Mesodermal cell (in vitro differentiated cells): Measurements from ENCODE around the gene ANO2.

Source experiments
- H3K27ac ChIP-seq: 2 replicates; pipeline ENCODE4 v1.7.0; 2013; ENCODE audit warnings: mild to moderate bottlenecking, low read depth, low read length, moderate library complexity; ENCODE audit not compliant: severe bottlenecking
- H3K36me3 ChIP-seq: 2 replicates; pipeline ENCODE4 v1.7.1; 2013; ENCODE audit warnings: mild to moderate bottlenecking, low read length, moderate library complexity; ENCODE audit not compliant: control insufficient read depth, insufficient read depth
- H3K4me1 ChIP-seq: one replicate; pipeline ENCODE4 v1.7.1; 2013; ENCODE audit warnings: mild to moderate bottlenecking, low read length; ENCODE audit not compliant: insufficient read depth, control insufficient read depth, poor library complexity, severe bottlenecking
- H3K4me3 ChIP-seq: 2 replicates; pipeline ENCODE4 v1.7.0; 2013; ENCODE audit warnings: low read length, control low read depth, mild to moderate bottlenecking; ENCODE audit not compliant: insufficient read depth, poor library complexity, severe bottlenecking; ENCODE audit errors: extremely low read depth
- H3K9me3 ChIP-seq: 2 replicates; pipeline ENCODE4 v1.7.1; 2013; ENCODE audit warnings: mild to moderate bottlenecking, low read length, moderate library complexity; ENCODE audit not compliant: control insufficient read depth
- WGBS, 2 experiments: methylation state at CpG; one replicate each; pipeline ENCODE4 v1.1.5; 2013; ENCODE audit warnings: missing lambda C conversion rate in 2 of 2; ENCODE audit not compliant: insufficient coverage in 2 of 2; 5-methylcytosine and 5-hydroxymethylcytosine counted together

The ANO2 gene

GRCh38 chr12:5973461-5974115, 28.5 kb upstream of the ANO2 start:
- Histone ChIP-seq H3K4me1 (no peaks in the 10 kb centered on the region), H3K27ac (no peak overlapping the region), H3K9me3 (no peaks in the 10 kb centered on the region), H3K36me3 (no peaks in the 10 kb centered on the region), H3K4me3 (no peak overlapping the region)
- 96 to 98% methylated on average over 8 of the region's 8 CpGs for WGBS, 2 experiments

- Histone ChIP-seq H3K4me1 (no peaks in the 10 kb centered on the region), H3K27ac (no peak overlapping the region), H3K4me3 (no peak overlapping the region), H3K9me3 (no peaks in the 10 kb centered on the region), H3K36me3 (no peaks in the 10 kb centered on the region)
- WGBS, 2 experiments, result 95% methylated on average over 6 to 8 of the region's 8 CpGs
These were observed 27.3 kb upstream of the ANO2 start for GRCh38 chr12:5972387-5972786.

- Histone ChIP-seq H3K27ac (no peak overlapping the region), H3K9me3 (no peaks in the 10 kb centered on the region), H3K36me3 (no peaks in the 10 kb centered on the region), H3K4me3 (no peak overlapping the region), H3K4me1 (no peaks in the 10 kb centered on the region)
- WGBS, 2 experiments, result 87 to 92% methylated on average over 10 of the region's 10 CpGs
These were observed 26.3 kb upstream of the ANO2 start for GRCh38 chr12:5971194-5971850.

- H3K27ac ChIP-seq, result no peak overlapping the region
- H3K4me3 ChIP-seq, result no peak overlapping the region
- 88 to 96% methylated on average over 3 to 4 of the region's 5 CpGs for WGBS, 2 experiments
- no peaks in the 10 kb centered on the region for H3K9me3 ChIP-seq
- no peaks in the 10 kb centered on the region for H3K36me3 ChIP-seq
- H3K4me1 ChIP-seq, result no peaks in the 10 kb centered on the region
These were observed 25.1 kb upstream of the ANO2 start for GRCh38 chr12:5969974-5970690.

- WGBS, 2 experiments, result 70 to 72% methylated on average over 15 to 17 of the region's 17 CpGs
- H3K27ac ChIP-seq, result no peak overlapping the region
These were observed 24.3 kb upstream of the ANO2 start for GRCh38 chr12:5969156-5969973.

GRCh38 chr12:5967645-5968415, 22.8 kb upstream of the ANO2 start:
- H3K9me3 ChIP-seq, result no peaks in the 10 kb centered on the region
- H3K27ac ChIP-seq, result no peak overlapping the region
- no peaks in the 10 kb centered on the region for H3K4me1 ChIP-seq
- no peak overlapping the region for H3K4me3 ChIP-seq
- no peaks in the 10 kb centered on the region for H3K36me3 ChIP-seq
- WGBS, 2 experiments, result 84 to 95% methylated on average over 5 to 8 of the region's 17 CpGs

More at GRCh38 chr12:5969156-5969973, 24.3 kb upstream of the ANO2 start:
- Histone ChIP-seq H3K36me3 (no peaks in the 10 kb centered on the region), H3K4me3 (no peak overlapping the region), H3K4me1 (no peaks in the 10 kb centered on the region), H3K9me3 (no peaks in the 10 kb centered on the region)

- Histone ChIP-seq H3K4me3 (no peak overlapping the region), H3K4me1 (no peaks in the 10 kb centered on the region), H3K36me3 (no peaks in the 10 kb centered on the region), H3K27ac (no peak overlapping the region), H3K9me3 (no peaks in the 10 kb centered on the region)
- 84 to 85% methylated on average over 8 to 10 of the region's 11 CpGs for WGBS, 2 experiments
These were observed 21.5 kb upstream of the ANO2 start for GRCh38 chr12:5966486-5967095.

GRCh38 chr12:5965950-5966383, 20.9 kb upstream of the ANO2 start:
- 33 to 41% methylated on average over 6 to 8 of the region's 9 CpGs for WGBS, 2 experiments
- Histone ChIP-seq H3K36me3 (no peaks in the 10 kb centered on the region), H3K27ac (no peak overlapping the region), H3K4me3 (no peak overlapping the region), H3K4me1 (no peaks in the 10 kb centered on the region), H3K9me3 (no peaks in the 10 kb centered on the region)

GRCh38 chr12:5964913-5965900, 20.1 kb upstream of the ANO2 start:
- Histone ChIP-seq H3K9me3 (no peaks in the 10 kb centered on the region), H3K4me1 (no peaks in the 10 kb centered on the region), H3K4me3 (no peak overlapping the region), H3K27ac (no peak overlapping the region), H3K36me3 (no peaks in the 10 kb centered on the region)
- WGBS, 2 experiments, result 49 to 50% methylated on average over 23 to 24 of the region's 24 CpGs
